ENCODE data around the gene ST6GALNAC2. TPM values are rescaled to one million over a fixed set of nuclear protein-coding genes. Genes with fewer than 3 reads are reported as not detected.

ST6GALNAC2 gene
- total RNA-seq, 2 experiments from 2014 or later, result 0.32 TPM; not detected in 1

DNA sequence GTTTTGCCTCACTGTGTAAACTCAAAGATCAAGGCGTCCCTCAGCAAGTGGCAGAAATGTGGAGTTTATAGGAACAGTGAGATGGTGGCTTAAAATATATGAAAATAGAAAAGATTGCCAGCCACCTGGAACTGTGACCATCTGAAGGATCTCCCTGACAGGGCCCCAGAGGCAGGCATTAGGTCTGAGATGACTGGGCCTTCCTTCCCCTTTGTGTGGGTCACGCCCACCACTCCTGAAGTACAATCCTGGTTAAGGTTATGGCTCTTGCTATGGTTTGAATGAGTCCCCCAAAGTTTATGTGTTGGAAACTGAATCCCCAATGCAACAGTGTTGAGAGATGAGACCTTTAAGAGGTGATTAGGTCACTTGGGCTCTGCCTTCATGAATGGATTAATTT is 6.4 kb downstream of the ST6GALNAC2 start:
- no peak for ATAC-seq
- peaks cover 6% of the 10 kb centered on the region for H3K4me1 Mint-ChIP-seq

GRCh38 chr17:76578376-76578775 is 7.3 kb downstream of the ST6GALNAC2 start:
- Mint-ChIP-seq H3K9me3 (ENCODE audit: low read depth) (no peaks in the 10 kb centered on the region), H3K4me1 (peaks cover 6% of the 10 kb centered on the region), H3K27ac (no peak overlapping the region), H3K4me3 (no peak overlapping the region), H3K27me3 (peaks cover 2% of the 10 kb centered on the region), H3K36me3 (ENCODE audit: low read depth) (no peaks in the 10 kb centered on the region)
- no peak for ATAC-seq
- intact Hi-C loops (cut with DNase I, micrococcal nuclease), result no loop called here
- ChIA-PET CTCF (interaction anchor here (0.6 to 1.5 kb wide), 3 partner anchors 20 to 1302 kb away, joined by 3 to 4 read pairs (median 3); no protein-coding TSS in a partner anchor), POLR2A (interaction anchor here (0.6 kb wide), 1 partner anchor 14 kb away, joined by 17 read pairs; no protein-coding TSS in a partner anchor)
- DNase-seq, result no peak

More for the DNA sequence above, 6.4 kb downstream of the ST6GALNAC2 start:
- intact Hi-C loops (cut with DNase I, micrococcal nuclease), result no loop called here
- Mint-ChIP-seq H3K9me3 (ENCODE audit: low read depth) (no peaks in the 10 kb centered on the region), H3K4me3 (no peak overlapping the region), H3K27me3 (peaks cover 6% of the 10 kb centered on the region), H3K36me3 (ENCODE audit: low read depth) (no peaks in the 10 kb centered on the region), H3K27ac (no peak overlapping the region)
- ChIA-PET CTCF (interaction anchor here (0.6 to 1.5 kb wide), 6 partner anchors 16 to 1303 kb away, joined by 3 to 5 read pairs (median 4); no protein-coding TSS in a partner anchor), POLR2A (no interaction called here)
- DNase-seq, result no peak

DNA sequence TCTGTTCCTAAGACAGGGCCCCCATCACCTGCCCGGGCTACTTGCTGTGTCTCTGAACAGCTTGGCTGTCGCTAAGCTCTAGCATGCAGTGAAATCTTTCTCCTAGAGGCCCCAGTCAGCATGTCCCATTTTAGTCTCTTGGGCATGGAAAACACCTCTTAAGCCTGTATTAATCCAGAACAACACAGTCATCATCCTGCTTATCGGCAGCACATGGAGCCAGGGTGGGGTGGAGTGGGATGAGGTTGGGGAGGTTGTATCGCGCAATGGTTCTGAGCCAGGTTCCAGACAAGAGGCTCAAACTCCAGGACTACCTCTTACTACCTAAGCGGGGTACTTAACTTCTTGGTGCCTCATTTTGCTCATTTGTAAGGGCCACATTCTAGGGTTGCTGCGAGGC is 7.8 kb downstream of the ST6GALNAC2 start:
- CTCF ChIA-PET, result interaction anchor here (1.2 to 1.5 kb wide), 3 partner anchors 10 to 46 kb away, joined by 3 to 4 read pairs (median 3); no protein-coding TSS in a partner anchor
- Mint-ChIP-seq H3K36me3 (ENCODE audit: low read depth) (no peaks in the 10 kb centered on the region), H3K27ac (no peak overlapping the region), H3K4me3 (no peak overlapping the region), H3K9me3 (ENCODE audit: low read depth) (no peaks in the 10 kb centered on the region), H3K4me1 (peaks cover 6% of the 10 kb centered on the region), H3K27me3 (peaks cover 2% of the 10 kb centered on the region)
- ATAC-seq (no peak), DNase-seq (no peak)
- POLR2A ChIA-PET, result no interaction called here
- intact Hi-C loops (cut with DNase I, micrococcal nuclease), result no loop called here

DNA sequence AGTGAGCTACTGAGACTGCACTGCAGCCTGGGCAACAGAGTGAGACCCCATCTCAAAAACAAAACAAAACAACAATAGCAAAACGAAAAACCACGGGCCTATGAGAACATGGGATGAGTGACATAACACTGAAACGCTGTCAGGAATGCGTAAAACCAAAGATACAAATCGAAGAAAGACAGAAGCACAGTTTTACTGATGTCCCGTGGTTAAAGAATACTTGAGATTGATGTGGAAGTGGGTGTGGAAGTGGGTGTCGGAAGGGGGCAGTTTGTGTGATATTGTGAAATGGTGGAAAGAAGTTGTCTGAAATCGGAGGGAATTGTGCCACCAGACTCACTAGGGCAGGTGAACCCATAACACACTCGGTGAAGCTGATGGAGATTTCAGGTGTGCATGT is 9.5 kb downstream of the ST6GALNAC2 start:
- no peak overlapping the region for H3K4me3 Mint-ChIP-seq
- H3K27me3 Mint-ChIP-seq, result no peaks in the 10 kb centered on the region
- H3K4me1 Mint-ChIP-seq, result peaks cover 6% of the 10 kb centered on the region
- no peaks in the 10 kb centered on the region for H3K36me3 Mint-ChIP-seq (ENCODE audit: low read depth)
- no peaks in the 10 kb centered on the region for H3K9me3 Mint-ChIP-seq (ENCODE audit: low read depth)
- no peak overlapping the region for H3K27ac Mint-ChIP-seq
- ChIA-PET POLR2A (no interaction called here), CTCF (interaction anchor here (0.6 to 0.9 kb wide), 2 partner anchors 13 to 105 kb away, joined by 3 read pairs; no protein-coding TSS in a partner anchor)
- DNase-seq, result no peak
- ATAC-seq, result no peak
- intact Hi-C loops (cut with DNase I, micrococcal nuclease), result no loop called here

DNA sequence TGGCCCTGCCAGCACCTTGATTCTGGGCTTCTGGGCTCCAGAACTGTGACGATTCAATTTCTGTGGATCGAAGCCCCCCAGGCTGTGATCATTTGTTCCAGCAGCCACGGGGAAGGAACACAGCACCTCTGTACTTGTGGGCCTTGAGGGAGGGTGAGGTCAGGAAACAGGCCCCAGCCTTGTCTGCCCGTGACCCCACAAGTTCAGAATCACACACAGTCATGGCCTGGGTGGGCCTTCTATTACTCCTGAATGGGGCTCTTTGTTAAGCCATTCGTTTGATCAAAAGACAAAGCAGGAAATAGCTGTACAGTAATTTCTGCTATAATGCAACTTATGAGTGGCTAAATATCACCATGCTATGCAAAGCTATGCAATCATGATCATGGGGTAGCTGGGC is 10.1 kb downstream of the ST6GALNAC2 start:
- ChIA-PET CTCF (interaction anchor here (0.9 kb wide), 1 partner anchor 106 kb away, joined by 3 read pairs; no protein-coding TSS in a partner anchor), POLR2A (no interaction called here)
- H3K4me1 Mint-ChIP-seq, result peaks cover 6% of the 10 kb centered on the region
- ATAC-seq, result no peak
- no peaks in the 10 kb centered on the region for H3K27me3 Mint-ChIP-seq
- no peak for DNase-seq
- H3K27ac Mint-ChIP-seq, result no peak overlapping the region
- no peak overlapping the region for H3K4me3 Mint-ChIP-seq
- H3K36me3 Mint-ChIP-seq (ENCODE audit: low read depth), result no peaks in the 10 kb centered on the region
- intact Hi-C loops (cut with DNase I, micrococcal nuclease), result no loop called here
- no peaks in the 10 kb centered on the region for H3K9me3 Mint-ChIP-seq (ENCODE audit: low read depth)

DNA sequence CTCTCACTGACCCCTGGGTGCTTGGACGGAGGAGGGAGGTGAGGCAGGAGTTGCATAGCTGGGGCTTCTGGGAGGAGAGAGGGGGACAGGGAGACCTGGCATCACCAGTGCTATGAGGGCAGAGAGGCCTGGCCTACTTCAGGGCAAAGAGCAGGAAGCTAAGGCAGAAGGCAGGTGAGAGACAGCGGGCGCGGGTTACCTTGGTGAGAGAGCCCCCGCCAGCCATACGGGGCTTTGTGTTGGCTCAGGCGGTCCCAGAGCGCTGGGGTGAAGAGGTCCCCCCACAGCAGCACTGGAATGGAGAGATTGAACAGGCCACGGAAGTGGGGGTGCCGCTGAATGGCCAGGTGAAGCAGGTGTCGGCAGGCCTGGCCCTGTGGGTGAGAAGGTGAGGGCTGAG is 11.5 kb downstream of the ST6GALNAC2 start:
- H3K27me3 Mint-ChIP-seq, result no peaks in the 10 kb centered on the region

DNA sequence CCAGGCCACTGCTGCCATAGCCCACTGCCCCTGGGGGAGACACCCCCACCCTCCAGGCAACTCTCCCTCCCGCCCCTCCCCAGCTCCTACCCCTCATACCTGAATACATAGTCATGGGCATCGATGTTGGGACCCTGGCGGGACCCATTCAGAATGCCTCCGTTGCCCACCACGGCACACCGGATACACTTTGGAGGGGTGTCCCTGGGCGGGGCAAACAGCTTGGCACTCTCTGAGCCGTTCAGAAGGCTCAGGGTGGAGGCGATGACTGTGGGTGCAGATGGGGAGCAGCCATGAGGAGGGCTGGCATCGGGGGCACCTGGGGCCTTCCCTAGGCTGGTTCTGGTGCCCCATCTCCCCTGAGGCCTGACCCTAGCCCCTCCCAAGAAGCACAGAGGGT is 12.6 kb downstream of the ST6GALNAC2 start:
- Mint-ChIP-seq H3K4me1 (peaks cover 3% of the 10 kb centered on the region), H3K4me3 (no peak overlapping the region), H3K27ac (no peak overlapping the region), H3K36me3 (ENCODE audit: low read depth) (no peaks in the 10 kb centered on the region), H3K27me3 (no peaks in the 10 kb centered on the region), H3K9me3 (ENCODE audit: low read depth) (no peaks in the 10 kb centered on the region)
- no peak for DNase-seq
- POLR2A ChIA-PET, result no interaction called here
- intact Hi-C loops (cut with DNase I, micrococcal nuclease), result no loop called here
- CTCF ChIA-PET, result no interaction called here
- no peak for ATAC-seq

More for the DNA sequence above, 11.5 kb downstream of the ST6GALNAC2 start:
- DNase-seq, result no peak
- no peak for ATAC-seq
- H3K4me1 Mint-ChIP-seq, result peaks cover 1% of the 10 kb centered on the region
- POLR2A ChIA-PET, result no interaction called here
- intact Hi-C loops (cut with DNase I, micrococcal nuclease), result no loop called here
- H3K36me3 Mint-ChIP-seq (ENCODE audit: low read depth), result no peaks in the 10 kb centered on the region
- H3K27ac Mint-ChIP-seq, result no peak overlapping the region
- no peaks in the 10 kb centered on the region for H3K9me3 Mint-ChIP-seq (ENCODE audit: low read depth)
- H3K4me3 Mint-ChIP-seq, result no peak overlapping the region
- CTCF ChIA-PET, result no interaction called here

DNA sequence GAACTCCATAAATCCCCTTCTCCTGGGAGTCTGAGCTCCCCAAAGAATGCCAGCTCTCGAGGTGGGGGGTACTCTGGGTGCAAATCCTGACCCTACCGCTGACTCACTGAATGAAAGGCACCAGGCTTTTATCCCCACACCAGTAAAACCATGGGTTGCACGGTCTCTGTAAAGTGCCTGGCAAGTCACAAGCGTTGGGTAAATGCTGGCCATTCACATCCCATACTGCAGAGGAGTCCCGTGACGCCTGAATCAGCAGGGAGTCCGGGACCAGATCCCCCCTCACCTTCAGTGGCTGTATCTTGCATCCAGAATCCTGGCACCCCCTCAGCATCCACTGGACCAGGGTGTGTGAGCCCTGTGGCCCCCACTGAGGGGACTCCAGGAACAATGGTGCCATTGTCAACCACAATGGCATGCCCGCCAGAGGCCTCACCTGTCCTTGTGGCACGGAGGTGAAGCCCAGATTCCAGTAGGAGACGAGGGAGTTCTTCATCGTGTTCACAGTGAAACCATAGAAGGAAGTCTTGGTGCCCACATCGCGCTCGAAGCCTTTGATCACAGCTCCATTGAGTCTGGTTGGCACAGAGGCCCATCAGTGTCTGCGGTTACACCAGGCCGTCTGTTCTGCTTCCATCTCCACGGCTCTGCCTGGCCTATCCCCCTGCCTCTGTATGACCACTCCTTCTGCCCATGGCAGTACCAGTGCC is 13.3 kb downstream of the ST6GALNAC2 start:
- ATAC-seq (no peak), DNase-seq (no peak)
- CTCF ChIA-PET, result interaction anchor here (0.6 to 1.8 kb wide), 5 partner anchors 13 to 52 kb away, joined by 3 to 6 read pairs (median 4); no protein-coding TSS in a partner anchor
- Mint-ChIP-seq H3K4me3 (no peak overlapping the region), H3K9me3 (ENCODE audit: low read depth) (no peaks in the 10 kb centered on the region), H3K36me3 (ENCODE audit: low read depth) (no peaks in the 10 kb centered on the region), H3K27ac (no peak overlapping the region), H3K4me1 (peaks cover 3% of the 10 kb centered on the region), H3K27me3 (no peaks in the 10 kb centered on the region)
- intact Hi-C loops (cut with DNase I, micrococcal nuclease), result no loop called here
- POLR2A ChIA-PET, result no interaction called here

DNA sequence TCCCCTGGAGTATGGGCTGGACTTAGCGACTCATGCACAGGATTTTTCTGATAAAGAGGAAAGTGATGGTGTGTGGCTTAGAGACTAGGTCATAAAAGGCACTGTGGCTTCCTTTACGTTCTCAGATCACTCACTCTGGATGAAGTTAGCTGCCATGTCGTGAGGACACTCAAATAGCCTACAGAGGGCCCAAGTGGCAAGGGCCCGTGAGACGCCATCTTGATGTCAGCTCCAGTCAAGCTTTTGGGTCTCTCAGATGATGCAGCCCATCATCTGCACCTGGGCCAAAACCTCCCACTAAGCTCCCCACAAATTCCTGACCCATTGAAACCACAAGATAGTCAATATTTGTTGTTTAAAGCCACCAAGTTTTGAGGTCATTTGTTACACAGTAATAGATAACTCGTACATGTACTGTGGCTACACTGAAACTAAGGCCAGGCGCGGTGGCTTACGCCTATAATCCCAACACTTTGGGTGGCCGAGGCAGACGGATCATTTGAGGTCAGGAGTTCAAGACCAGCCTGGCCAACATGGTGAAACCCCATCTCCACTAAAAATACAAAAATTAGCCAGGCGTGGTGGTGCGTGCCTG is 14.7 kb downstream of the ST6GALNAC2 start:
- CTCF ChIA-PET, result interaction anchor here (0.7 to 1.8 kb wide), 5 partner anchors 11 to 218 kb away, joined by 3 to 6 read pairs (median 4); no protein-coding TSS in a partner anchor
- ATAC-seq, result no peak
- no peak overlapping the region for H3K4me3 Mint-ChIP-seq
- H3K4me1 Mint-ChIP-seq, result peaks cover 3% of the 10 kb centered on the region
- H3K27ac Mint-ChIP-seq, result no peak overlapping the region
- no peaks in the 10 kb centered on the region for H3K9me3 Mint-ChIP-seq (ENCODE audit: low read depth)
- no peak for DNase-seq
- POLR2A ChIA-PET, result no interaction called here
- H3K36me3 Mint-ChIP-seq (ENCODE audit: low read depth), result peaks cover 7% of the 10 kb centered on the region
- intact Hi-C loops (cut with DNase I, micrococcal nuclease), result no loop called here
- H3K27me3 Mint-ChIP-seq, result no peaks in the 10 kb centered on the region

DNA sequence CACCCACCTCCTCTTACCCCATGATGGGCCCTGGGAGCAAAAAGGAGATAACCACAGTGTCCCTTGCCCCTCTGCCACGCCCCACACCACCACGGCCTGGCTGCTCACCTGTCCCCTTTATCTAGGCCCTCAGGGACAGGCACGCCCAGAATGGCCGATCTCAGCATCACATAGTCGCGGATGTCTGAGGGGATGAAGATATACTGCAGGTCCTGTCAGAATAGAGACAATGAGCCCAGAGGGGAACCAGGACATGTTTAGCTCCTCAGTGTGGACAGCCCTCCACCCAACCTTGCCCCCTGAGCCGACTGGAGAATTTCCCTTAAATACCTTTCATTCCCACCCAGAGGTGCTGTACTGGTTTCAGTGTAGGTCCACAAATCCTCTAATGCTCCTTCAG is 15.2 kb downstream of the ST6GALNAC2 start:
- ChIA-PET POLR2A (interaction anchor here (0.8 kb wide), 1 partner anchor 29 kb away, joined by 3 read pairs; no protein-coding TSS in a partner anchor), CTCF (interaction anchor here (0.7 kb wide), 2 partner anchors 76 to 134 kb away, joined by 3 to 4 read pairs; no protein-coding TSS in a partner anchor)
- Mint-ChIP-seq H3K4me3 (no peak overlapping the region), H3K27me3 (no peaks in the 10 kb centered on the region), H3K9me3 (ENCODE audit: low read depth) (no peaks in the 10 kb centered on the region), H3K4me1 (peaks cover 4% of the 10 kb centered on the region), H3K27ac (no peak overlapping the region), H3K36me3 (ENCODE audit: low read depth) (peaks cover 13% of the 10 kb centered on the region)
- no peak for DNase-seq
- ATAC-seq, result no peak
- intact Hi-C loops (cut with DNase I, micrococcal nuclease), result no loop called here

GRCh38 chr17:76569607-76570279 is 15.9 kb downstream of the ST6GALNAC2 start:
- no peak for DNase-seq
- intact Hi-C loops (cut with DNase I, micrococcal nuclease), result loop anchor here in 1 of 2 experiments (10.0 kb wide), 1 partner anchor 55 kb away; no protein-coding TSS in a partner anchor

More at GRCh38 chr17:76569607-76570279, 15.9 kb downstream of the ST6GALNAC2 start:
- ATAC-seq, result no peak
- Mint-ChIP-seq H3K4me1 (peaks cover 11% of the 10 kb centered on the region), H3K27me3 (no peaks in the 10 kb centered on the region), H3K36me3 (ENCODE audit: low read depth) (peaks cover 20% of the 10 kb centered on the region), H3K27ac (no peak overlapping the region), H3K4me3 (no peak overlapping the region), H3K9me3 (ENCODE audit: low read depth) (no peaks in the 10 kb centered on the region)
- ChIA-PET CTCF (no interaction called here), POLR2A (interaction anchor here (0.8 kb wide), 1 partner anchor 30 kb away, joined by 3 read pairs; no protein-coding TSS in a partner anchor)

Measured in activated CD4-positive, alpha-beta T cell treated with anti-CD3 and anti-CD28 coated beads for 36 hours (primary cell).